Stimulated activated CD8-positive, alpha-beta memory T cell treated with anti-CD3 and anti-CD28 coated beads, Interleukin-15, amount 100 ng/mL, for 4 hours (primary cell): ENCODE results near the gene RNF151.

ENCODE experiments used
- DNase-seq, 2 donors: peaks; one replicate each; pipeline ENCODE4 v3.0.0-alpha.2; 2020; ENCODE audit warnings: low read depth in 2 of 2

The RNF151 gene

DNA sequence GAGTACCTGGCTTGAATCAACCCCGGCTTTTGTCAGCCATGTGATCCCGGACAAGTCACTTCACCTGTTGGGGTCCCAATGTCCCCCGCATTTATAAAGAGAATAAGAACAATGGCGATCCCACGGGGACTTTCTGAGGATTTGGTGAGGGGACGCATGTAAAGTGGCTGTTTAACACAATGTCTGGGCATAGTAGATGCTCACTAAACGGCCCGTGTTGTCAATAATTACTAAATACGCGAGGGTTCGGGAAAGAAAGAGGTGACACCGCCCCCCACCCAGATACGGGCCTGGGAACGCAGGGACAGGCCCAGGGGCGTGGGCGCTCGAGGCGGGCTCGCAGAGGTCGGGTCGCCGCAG lies 24.9 kb downstream of the RNF151 start:
- DNase-seq, result no peak

DNA sequence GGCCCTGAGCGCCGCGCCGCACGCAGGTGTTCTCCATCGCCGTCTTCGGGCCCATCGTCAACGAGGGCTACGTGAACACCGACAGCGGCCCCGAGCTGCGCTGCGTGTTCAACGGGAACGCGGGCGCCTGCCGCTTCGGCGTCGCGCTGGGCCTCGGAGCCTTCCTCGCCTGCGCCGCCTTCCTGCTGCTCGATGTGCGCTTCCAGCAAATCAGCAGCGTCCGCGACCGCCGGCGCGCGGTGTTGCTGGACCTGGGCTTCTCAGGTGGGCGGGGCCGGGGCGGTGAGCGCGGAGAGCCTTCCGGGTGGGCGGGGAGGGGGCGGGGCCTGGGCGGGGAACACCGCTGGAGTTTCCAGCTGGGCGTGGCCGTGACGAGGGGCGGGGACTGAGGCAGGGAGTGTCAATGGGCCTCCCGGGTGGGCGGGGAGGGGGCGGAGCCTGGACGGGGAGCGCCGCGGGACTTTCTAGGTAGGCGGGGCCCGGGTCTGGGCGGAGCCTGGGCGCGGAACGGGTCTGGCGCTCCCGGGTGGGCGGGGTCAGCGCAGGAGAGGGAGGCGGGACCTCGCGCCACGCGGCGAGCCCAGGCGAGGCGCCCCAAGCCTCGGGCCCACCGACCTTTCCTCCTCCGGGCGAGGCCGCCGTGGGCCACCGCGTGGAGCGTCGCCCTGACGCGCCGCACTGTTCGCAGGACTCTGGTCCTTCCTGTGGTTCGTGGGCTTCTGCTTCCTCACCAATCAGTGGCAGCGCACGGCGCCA lies 25.5 kb downstream of the RNF151 start:
- peak; percentile 95 to 97 for DNase-seq

GRCh38 chr16:1992704-1993317 lies 26.2 kb downstream of the RNF151 start:
- DNase-seq, result no peak

GRCh38 chr16:1993731-1994131 lies 27.1 kb downstream of the RNF151 start:
- no peak for DNase-seq

DNA sequence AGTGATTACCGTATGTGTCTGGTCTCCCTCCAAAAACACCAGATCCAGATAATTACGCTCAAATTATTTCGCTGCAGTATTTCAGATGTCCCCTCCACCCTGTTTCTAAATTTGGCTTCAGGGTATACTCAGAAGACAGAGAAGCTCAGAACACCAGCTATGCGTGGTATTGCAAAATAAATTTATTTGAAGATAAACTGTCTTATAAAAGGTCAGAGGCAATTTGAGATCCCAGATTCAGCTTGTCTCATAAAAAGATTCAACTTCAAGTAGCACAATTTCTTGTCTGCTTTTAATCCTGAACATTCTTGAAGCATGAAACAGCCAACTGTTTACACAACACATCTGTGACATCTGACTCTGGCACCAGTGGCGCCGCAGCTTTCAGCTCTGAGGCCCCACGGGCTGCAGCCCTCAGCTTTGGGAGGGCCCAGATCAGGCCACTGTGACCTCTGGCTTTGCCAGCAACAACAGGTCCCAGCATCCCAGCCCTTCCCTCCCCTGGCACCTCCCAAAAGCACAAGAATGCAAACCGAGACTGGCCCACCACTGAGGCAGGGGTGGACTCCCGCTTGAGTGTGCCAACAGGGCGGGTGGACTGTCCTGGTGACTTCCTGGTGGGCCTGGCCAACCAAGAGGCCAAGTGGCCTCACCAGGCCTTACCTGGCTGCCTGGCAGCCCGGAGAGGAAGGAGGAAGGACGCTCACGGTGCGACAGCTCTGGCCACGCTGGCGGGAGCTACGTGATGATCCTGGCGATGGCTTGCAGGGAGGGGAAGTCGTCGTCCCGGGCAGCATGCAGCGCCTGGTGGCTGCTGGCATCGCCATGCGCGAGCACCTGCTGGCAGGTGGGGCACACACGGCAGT lies 31.1 kb downstream of the RNF151 start:
- DNase-seq, result no peak

GRCh38 chr16:1998360-1998835 lies 31.7 kb downstream of the RNF151 start:
- no peak for DNase-seq

GRCh38 chr16:1998852-1999801 lies 32.5 kb downstream of the RNF151 start:
- no peak for DNase-seq

DNA sequence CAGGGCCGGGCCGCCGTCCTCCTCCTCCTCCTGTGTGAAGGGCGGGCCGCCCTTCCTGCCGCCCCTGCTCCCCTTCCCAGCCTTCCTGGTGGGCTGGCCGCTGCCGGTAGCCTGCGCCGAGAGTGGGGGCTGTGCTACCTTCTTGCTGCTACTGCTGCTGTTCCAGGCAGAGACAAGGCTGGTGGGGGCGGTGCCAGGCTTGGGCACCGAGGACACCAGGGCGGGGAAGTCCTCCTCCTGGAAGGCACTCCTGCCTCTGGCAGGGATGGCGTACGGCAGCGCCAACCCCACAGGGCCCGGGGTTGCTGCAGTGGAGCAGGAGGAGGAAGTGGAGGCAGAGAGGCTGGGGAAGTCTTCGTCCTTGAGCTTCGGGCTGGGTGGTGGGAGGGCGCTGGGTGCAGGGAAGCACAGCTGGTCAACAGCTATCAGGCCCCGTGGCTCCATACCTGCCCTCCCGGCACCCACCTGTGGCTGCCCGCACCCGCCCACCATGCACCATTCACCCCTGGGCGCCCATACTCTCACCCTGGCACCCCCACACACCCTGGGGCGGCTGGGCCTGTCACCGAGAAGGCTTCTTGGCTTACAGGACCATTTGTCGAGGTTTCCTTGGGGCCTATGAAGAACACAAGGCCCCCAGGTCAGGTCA lies 33.3 kb downstream of the RNF151 start:
- DNase-seq, result no peak

- DNase-seq, result no peak
These were observed 34.4 kb downstream of the RNF151 start for GRCh38 chr16:2001035-2001434.

DNA sequence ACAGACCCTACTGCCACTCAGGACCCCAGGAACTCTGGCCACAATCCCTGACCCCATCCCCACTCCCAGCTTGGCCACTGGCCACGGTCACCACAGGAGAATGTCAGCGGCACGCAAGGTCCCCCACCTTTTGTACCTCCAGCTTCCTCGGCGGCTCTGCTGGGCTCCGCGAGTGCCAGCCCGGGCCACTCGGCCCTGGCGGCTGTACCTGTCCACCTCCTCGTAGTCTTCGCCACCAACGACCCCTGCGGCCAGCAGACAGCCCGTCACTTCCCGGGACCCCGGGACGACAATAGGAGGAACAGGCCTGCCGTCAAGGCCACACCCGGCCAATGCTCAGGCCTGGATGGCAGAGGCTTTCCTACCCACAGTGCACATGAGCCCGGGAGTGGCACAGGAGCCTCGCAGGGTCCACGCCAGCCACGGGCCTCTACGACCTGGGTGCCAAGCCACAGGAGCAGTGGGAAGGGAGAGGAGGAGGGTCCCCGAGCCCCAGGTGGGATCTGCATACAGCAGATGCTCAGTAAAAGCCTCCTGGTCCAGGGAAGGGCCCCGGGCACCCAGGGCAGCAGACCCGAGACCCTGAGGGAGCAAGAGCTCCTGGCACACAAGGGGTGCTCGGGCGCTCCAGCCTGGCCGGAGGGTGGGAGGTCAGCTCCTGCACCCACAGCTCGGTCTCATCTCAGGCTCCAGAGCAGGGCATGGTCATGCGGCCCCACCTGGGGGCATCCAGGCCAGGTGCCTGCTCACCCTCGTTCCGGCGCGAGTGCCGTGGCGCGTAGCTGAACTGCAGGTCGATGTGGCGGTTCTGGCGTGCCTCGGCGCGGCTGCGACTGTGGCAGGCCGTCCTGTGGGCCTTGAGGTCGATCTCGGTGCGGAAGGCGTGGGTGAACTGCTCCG lies 35.0 kb downstream of the RNF151 start:
- DNase-seq, result no peak

GRCh38 chr16:2002406-2003230 lies 36.0 kb downstream of the RNF151 start:
- DNase-seq, result no peak

DNA sequence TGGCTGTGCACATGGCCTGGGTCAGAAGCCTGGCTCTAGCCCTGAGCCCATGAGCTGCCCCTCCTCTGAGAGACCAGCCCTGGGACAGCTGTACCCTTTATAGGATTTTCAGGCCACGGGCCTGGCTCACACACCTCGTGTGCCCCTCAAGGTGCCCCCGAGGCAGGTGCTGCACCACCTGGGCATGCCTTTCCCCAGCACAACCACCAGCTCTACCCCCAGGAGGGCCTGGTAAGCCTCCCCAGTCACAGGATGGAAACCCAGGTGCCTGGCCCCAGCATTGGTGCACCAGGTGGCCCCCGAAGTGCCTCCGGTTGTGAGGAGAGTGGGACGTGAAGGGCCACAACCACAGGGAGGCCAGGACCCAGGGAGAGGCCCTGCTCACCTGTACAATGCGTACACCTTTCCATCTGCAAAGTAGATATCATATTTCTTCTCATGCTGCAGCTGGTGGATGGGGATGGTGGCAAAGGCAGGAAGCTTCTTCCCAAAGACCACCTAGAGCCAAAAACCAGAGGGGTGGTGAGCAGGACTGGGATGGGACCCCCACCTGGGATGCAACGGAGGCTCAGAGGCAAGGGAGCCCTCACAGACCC lies 36.7 kb downstream of the RNF151 start:
- no peak for DNase-seq

GRCh38 chr16:2003827-2004641 lies 37.4 kb downstream of the RNF151 start:
- DNase-seq, result peak; percentile 54 to 64

- no peak for DNase-seq
These were observed 38.3 kb downstream of the RNF151 start for GRCh38 chr16:2004795-2005517.

- DNase-seq, result no peak
These were observed 39.0 kb downstream of the RNF151 start for GRCh38 chr16:2005646-2006045.

DNA sequence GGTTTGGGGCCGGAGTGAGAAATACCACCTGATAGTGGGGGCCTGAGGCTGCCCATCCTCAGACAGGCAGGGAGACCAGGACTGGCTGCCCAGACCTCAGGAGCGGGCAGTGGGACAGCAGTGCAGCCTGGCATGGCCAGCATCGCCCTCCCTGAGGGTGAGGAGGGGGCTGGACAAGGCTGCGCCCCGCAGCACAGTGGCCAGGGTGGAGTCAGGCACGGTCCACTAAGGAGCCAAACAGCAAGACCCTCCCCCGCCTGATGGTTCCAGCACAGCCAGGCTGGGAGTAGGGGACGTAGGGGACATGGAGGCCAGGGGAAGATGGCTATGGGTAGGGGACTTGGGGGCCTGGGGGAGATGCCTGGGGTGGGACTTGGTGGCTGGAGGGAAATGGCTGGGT lies 39.7 kb downstream of the RNF151 start:
- no peak for DNase-seq
